Esophagus squamous epithelium (tissue), 5 donors: Measurements from ENCODE around the gene SUMO3. TPM values are rescaled to one million over a fixed set of nuclear protein-coding genes. Genes with fewer than 3 reads are reported as not detected.
A peak's percentile ranks its signal among the peaks of the same experiment; 100 is the strongest.

ENCODE experiments used
- DNase-seq: peaks from one replicate; lab custom pipeline; 2025; lab: John Stamatoyannopoulos, UW
- H3K27ac ChIP-seq, 4 donors: fragments of 200-600 bp; sonication (generic); one replicate each; pipeline ENCODE4 v1.5.1; 2016 to 2019; ENCODE audit warnings: mild to moderate bottlenecking in 1 of 4
- H3K27me3 ChIP-seq, 4 donors: fragments of 200-600 bp; sonication (generic); 1 replicate in 3 of 4; 2 replicates in 1 of 4; pipeline versions ENCODE4 v1.5.1 to v1.6.0; 2017 to 2021; ENCODE audit warnings: antibody characterized with exemption in 1 of 4
- H3K36me3 ChIP-seq, 3 donors: fragments of 200-600 bp; sonication (generic); one replicate each; pipeline ENCODE4 v1.5.1; 2016 to 2019
- H3K4me1 ChIP-seq, 3 donors: fragments of 200-600 bp; sonication (generic); one replicate each; pipeline ENCODE4 v1.5.1; 2017 to 2019
- H3K4me3 ChIP-seq, 4 donors: fragments of 200-600 bp; sonication (generic); 1 replicate in 3 of 4; 2 replicates in 1 of 4; pipeline ENCODE4 v1.5.1; 2016 to 2019; ENCODE audit warnings: mild to moderate bottlenecking in 2 of 4, moderate library complexity in 1 of 4
- H3K9me3 ChIP-seq, 3 donors: fragments of 200-600 bp; sonication (generic); one replicate each; pipeline ENCODE4 v1.5.1; 2016 to 2019
- CTCF ChIP-seq, 6 experiments: fragments of 450-650 bp in 4 of 6; fragments of 200-600 bp in 2 of 6; sonication (generic) in 2 of 6; IDR thresholded peaks; one replicate each; pipeline ENCODE4 v1.5.1; 2016 to 2019; ENCODE audit warnings: antibody characterized with exemption in 6 of 6, mild to moderate bottlenecking in 4 of 6, moderate library complexity in 4 of 6
- POLR2A ChIP-seq, 4 donors: fragments of 450-650 bp; IDR thresholded peaks; one replicate each; pipeline ENCODE4 v1.6.1; 2017; ENCODE audit warnings: antibody characterized with exemption in 4 of 4, mild to moderate bottlenecking in 4 of 4, moderate library complexity in 3 of 4
- WGBS, 2 donors: methylation state at CpG; one replicate each; pipeline ENCODE4 v1.1.5; 2018; 5-methylcytosine and 5-hydroxymethylcytosine counted together
- intact Hi-C: fragments of 100-400 bp; cut with DNase I; formaldehyde crosslinking; loops from one replicate; pipeline ENCODE4 v1.15.0; 2022
- total RNA-seq, 4 donors: library from RNA; depleted of rRNA; stranded (reverse); fragments of >200 nt; gene quantifications; one replicate each; pipeline ENCODE4 v1.1.0, GENCODE V29; 2016
- donor health status: DM: yes; HTN: yes; CAD: no.

The SUMO3 gene
- total RNA-seq, 4 donors from 2014 or later = 22.9 to 55.0 (median 46.5) TPM

DNA sequence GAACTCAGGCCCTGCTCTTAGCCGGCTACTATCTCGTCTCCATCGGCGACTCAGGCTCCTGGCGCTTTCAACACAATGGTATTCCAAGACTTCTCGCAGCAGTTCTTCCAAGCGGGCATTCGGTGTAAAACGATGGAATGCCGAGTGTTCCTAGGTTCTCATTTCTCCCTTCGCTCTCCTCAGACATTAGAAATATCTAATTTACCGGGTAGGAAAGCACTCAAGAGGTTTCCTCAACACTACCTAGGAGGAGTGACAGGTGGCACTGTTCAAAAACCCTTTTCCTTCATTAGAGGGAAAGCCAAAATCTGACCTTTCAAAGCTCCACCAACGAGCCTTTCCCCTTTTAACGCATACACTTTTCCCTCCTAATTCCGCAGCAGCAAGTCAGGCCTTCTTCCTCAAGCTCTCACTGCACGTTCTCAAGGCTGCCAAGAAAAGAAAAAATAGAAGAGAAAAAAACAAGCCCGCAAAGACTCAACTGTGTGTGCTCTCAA lies 16.8 kb downstream of the SUMO3 start:
- DNase-seq = no peak
- peak in 3 of 6 experiments; percentile 23 to 51 (median 28) for TF ChIP-seq CTCF (IDR thresholded peaks at IDR 0.05)
- no peak for TF ChIP-seq POLR2A (IDR thresholded peaks at IDR 0.05)
- Histone ChIP-seq H3K4me3 (peak overlapping the region; percentile 68 to 93 (median 80)), H3K9me3 (no peaks in the 10 kb centered on the region), H3K27ac (peak overlapping the region; percentile 74 to 86 (median 80)), H3K36me3 (peaks cover 2 to 54% (median 6%) of the 10 kb centered on the region in 3 donors), H3K27me3 (no peaks in the 10 kb centered on the region), H3K4me1 (peaks cover 5 to 42% (median 29%) of the 10 kb centered on the region in 3 donors)
- intact Hi-C loops = loop anchor here (5.0 kb wide), 1 partner anchor 71 kb away; the partner anchor contains the start of gene PTTG1IP
- 2 to 3% methylated on average over 17 of the region's 17 CpGs for WGBS, 2 donors

DNA sequence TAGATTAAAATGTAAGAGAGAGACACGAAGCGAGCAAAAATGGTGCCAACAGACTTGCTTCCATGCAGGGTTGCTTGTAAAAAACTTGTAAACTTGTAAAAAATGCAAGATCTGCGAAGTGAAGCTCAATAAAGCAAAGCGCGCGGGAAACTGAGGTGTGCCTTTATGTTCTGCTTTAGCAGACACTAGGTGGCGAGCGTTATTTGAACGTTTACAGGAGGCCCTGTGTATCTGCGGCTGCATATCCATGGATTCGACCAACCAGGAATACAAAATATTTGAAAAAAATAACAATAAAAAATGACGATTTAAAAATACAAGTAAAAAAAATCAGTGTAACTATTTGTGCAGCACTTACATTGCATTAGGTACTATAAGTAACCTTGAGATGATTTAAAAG lies 17.8 kb downstream of the SUMO3 start:
- peak overlapping the region in 1 of 4 donors; percentile 93 for H3K4me3 ChIP-seq
- intact Hi-C loops = loop anchor here (5.0 kb wide), 1 partner anchor 72 kb away; the partner anchor contains the start of gene PTTG1IP
- no peak overlapping the region for H3K27ac ChIP-seq
- DNase-seq = no peak
- H3K4me1 ChIP-seq = peaks cover 5 to 42% (median 29%) of the 10 kb centered on the region in 3 donors
- H3K36me3 ChIP-seq = peaks cover 0 to 48% (median 0%) of the 10 kb centered on the region in 3 donors
- TF ChIP-seq CTCF (IDR thresholded peaks at IDR 0.05) (peak in 5 of 6 experiments; percentile 30 to 55 (median 39)), POLR2A (IDR thresholded peaks at IDR 0.05) (no peak)
- no peaks in the 10 kb centered on the region for H3K27me3 ChIP-seq
- WGBS, 2 donors = 39 to 45% methylated on average over 12 of the region's 12 CpGs
- H3K9me3 ChIP-seq = no peaks in the 10 kb centered on the region

- no peak overlapping the region for H3K27ac ChIP-seq
- peaks cover 0 to 44% (median 0%) of the 10 kb centered on the region in 3 donors for H3K36me3 ChIP-seq
- no peaks in the 10 kb centered on the region for H3K27me3 ChIP-seq
- intact Hi-C loops = loop anchor here (5.0 to 10.0 kb wide), 5 partner anchors 73 to 325 kb away; partner anchors contain the start of gene PTTG1IP
- no peak for DNase-seq
- peaks cover 5 to 42% (median 29%) of the 10 kb centered on the region in 3 donors for H3K4me1 ChIP-seq
- H3K9me3 ChIP-seq = no peaks in the 10 kb centered on the region
- no peak for TF ChIP-seq POLR2A (IDR thresholded peaks at IDR 0.05)
- no peak for TF ChIP-seq CTCF (IDR thresholded peaks at IDR 0.05)
- WGBS, 2 donors = 57% methylated on average over 1 of the region's 1 CpG; no CpG with 5 or more reads in 1 of the 2 donors
- no peak overlapping the region for H3K4me3 ChIP-seq
Measured at GRCh38 chr21:44799646-44800045, 18.2 kb downstream of the SUMO3 start.

DNA sequence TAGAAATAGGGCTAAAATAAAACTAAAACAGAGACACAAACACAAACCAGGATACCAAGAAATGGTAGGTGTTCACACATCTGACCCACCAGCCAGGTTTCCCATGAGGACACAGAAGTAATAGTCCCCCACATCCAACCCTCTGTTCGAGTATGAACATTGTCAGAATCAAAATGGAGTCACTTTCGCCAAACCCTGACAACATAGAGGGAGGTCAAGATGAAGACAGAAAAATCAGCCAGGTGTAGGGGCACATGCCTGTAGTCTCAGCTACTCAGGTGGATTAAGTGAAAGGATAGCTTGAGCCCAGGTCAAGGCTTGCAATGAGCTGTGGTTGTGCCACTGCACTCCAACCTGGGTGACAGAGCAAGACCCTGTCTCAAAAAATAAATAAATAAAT lies 20.1 kb downstream of the SUMO3 start:
- Histone ChIP-seq H3K4me1 (peaks cover 6 to 39% (median 31%) of the 10 kb centered on the region in 3 donors), H3K27ac (no peak overlapping the region), H3K27me3 (no peaks in the 10 kb centered on the region), H3K9me3 (no peaks in the 10 kb centered on the region), H3K36me3 (peaks cover 0 to 36% (median 0%) of the 10 kb centered on the region in 3 donors), H3K4me3 (no peak overlapping the region)
- TF ChIP-seq CTCF (IDR thresholded peaks at IDR 0.05) (no peak), POLR2A (IDR thresholded peaks at IDR 0.05) (no peak)
- no peak for DNase-seq
- WGBS, 2 donors = 78 to 89% methylated on average over 2 of the region's 2 CpGs
- intact Hi-C loops = loop anchor here (5.0 to 10.0 kb wide), 4 partner anchors 97 to 327 kb away; no protein-coding TSS in a partner anchor

DNA sequence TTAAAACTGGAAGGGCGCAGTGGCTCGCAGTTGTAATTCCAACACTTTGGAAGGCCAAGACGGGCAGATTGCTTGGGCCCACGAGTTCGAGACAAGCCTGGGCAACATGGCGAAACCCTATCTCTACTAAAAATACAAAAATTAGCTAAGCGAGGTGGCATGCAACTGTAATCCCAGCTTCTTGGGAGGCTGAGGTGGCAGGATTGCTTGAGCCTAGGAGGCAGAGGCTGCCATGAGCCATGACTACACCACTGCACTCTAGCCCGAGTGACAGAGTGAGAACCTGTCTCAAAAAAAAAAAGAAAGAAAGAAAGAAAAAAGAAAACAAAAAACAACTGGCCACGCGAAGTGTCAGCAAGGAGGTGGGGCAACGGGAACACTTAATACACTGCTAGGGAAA lies 22.5 kb downstream of the SUMO3 start:
- H3K9me3 ChIP-seq = no peaks in the 10 kb centered on the region
- no peaks in the 10 kb centered on the region for H3K27me3 ChIP-seq
- 87 to 88% methylated on average over 11 of the region's 11 CpGs for WGBS, 2 donors
- DNase-seq = no peak
- H3K27ac ChIP-seq = no peak overlapping the region
- no peak for TF ChIP-seq POLR2A (IDR thresholded peaks at IDR 0.05)
- TF ChIP-seq CTCF (IDR thresholded peaks at IDR 0.05) = no peak
- peaks cover 0 to 56% (median 0%) of the 10 kb centered on the region in 3 donors for H3K36me3 ChIP-seq
- H3K4me1 ChIP-seq = peaks cover 6 to 28% (median 18%) of the 10 kb centered on the region in 3 donors
- no peak overlapping the region for H3K4me3 ChIP-seq
- intact Hi-C loops = loop anchor here (5.0 to 10.0 kb wide), 4 partner anchors 99 to 329 kb away; no protein-coding TSS in a partner anchor
